NCI-H146 treated with DMSO at 0.1 percent for 48 hours (cell line): ENCODE data around the gene STARD3.
"Not testable (repeated sequence)": the region's sequence is repeated elsewhere in the genome, so short reads cannot be mapped to it uniquely, and the experiment has no call there.

Source experiments
- DNase-seq: peaks from one replicate; lab custom pipeline; 2025; ENCODE audit not compliant: unreplicated experiment; lab: John Stamatoyannopoulos, UW

STARD3 gene

DNA sequence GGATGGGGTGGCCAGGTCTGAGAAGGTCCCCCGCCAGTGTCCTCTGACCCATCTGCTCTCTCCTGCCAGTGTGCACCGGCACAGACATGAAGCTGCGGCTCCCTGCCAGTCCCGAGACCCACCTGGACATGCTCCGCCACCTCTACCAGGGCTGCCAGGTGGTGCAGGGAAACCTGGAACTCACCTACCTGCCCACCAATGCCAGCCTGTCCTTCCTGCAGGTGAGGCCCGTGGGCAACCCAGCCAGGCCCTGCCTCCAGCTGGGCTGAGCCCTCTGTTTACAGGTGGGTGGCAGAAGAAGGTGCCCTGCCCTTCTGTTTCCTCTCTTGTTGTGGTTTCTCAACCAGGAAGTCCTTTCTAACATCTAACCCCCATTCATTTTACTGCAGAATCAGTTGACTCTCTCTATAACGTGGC is 70.0 kb downstream of the STARD3 start:
- no peak for DNase-seq

DNA sequence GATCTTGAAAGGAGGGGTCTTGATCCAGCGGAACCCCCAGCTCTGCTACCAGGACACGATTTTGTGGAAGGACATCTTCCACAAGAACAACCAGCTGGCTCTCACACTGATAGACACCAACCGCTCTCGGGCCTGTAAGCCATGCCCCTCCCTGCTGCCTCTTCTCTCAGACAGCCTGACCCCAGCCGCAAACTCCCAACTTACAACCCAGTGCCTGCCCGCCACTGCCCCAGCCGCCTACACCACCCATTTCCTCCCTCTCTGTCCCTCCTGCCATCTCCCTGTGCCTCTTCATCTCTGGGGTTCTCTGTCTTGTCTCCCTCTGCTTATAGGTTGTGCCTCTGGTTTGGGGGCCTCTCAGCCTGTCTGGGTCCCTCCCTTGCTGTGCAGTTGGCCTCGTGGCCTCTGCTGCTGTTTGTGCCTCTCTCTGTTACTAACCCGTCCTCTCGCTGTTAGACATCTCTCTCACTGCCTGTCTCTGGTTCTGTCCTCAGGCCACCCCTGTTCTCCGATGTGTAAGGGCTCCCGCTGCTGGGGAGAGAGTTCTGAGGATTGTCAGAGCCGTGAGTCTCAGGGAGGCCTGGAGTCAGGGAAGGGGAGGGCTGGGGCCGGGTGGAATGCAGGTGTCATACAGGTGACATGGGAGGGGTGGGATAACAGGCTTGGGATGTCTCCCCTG is 72.5 kb downstream of the STARD3 start:
- DNase-seq = no peak

DNA sequence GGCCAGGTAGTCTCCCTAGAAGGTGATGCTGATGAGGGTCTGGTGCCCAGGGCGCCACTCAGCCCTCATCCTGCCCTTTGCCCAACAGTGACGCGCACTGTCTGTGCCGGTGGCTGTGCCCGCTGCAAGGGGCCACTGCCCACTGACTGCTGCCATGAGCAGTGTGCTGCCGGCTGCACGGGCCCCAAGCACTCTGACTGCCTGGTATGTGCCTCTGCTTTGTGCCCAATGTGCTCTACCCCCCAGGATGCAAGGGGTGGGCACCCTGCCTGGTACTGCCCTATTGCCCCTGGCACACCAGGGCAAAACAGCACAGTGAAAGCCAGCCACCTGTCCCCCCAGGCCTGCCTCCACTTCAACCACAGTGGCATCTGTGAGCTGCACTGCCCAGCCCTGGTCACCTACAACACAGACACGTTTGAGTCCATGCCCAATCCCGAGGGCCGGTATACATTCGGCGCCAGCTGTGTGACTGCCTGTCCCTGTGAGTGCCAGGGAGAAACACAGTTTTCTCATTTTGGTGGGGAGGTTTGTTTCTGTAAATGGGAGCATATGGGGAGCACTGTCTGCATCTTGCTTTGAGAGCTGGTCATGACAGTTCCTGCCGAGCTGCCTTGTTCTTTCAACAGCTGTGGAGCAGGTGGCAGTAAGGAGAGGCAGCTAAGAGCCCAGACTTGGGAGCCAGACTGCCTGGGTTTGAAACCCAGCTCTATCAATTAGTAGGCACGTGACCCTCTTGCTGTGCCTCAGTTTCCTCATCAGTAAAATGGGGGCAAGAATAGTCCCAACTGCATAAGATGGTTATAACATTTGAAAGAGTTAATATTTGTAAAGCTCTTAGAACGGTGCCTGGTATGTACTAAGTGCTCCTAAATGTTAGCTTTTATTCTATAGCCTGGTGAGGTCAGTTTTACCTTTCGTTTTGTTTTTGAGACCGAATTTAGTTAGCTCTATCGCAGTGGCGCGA is 73.3 kb downstream of the STARD3 start:
- no peak for DNase-seq

DNA sequence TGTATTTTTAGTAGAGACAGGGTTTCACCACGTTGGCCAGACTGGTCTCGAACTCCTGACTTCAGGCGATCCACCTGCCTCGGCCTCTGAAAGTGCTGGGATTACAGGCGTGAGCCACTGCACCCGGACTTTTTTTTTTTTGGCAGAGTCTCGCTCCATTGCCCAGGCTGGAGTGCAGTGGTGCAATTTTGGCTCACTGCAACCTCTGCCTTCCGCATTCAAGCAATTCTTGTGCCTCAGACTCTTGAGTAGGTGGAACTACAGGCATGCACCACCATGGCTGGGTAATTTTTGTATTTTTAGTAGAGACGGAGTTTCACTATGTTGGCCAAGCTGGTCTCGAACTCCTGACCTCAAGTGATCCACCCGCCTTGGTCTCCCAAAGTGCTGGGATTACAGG is 74.1 kb downstream of the STARD3 start:
- DNase-seq = not testable (repeated sequence)

DNA sequence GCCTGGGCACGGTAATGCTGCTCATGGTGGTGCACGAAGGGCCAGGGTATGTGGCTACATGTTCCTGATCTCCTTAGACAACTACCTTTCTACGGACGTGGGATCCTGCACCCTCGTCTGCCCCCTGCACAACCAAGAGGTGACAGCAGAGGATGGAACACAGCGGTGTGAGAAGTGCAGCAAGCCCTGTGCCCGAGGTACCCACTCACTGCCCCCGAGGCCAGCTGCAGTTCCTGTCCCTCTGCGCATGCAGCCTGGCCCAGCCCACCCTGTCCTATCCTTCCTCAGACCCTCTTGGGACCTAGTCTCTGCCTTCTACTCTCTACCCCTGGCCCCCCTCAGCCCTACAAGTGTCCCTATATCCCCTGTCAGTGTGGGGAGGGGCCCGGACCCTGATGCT is 74.9 kb downstream of the STARD3 start:
- DNase-seq = no peak
